HG03457 (cell line): ENCODE data around the gene CAMK2B.
"Not testable (repeated sequence)": the region's sequence is repeated elsewhere in the genome, so short reads cannot be mapped to it uniquely, and the experiment has no call there.

Source experiments
- ATAC-seq: cut with Tn5 transposase; IDR thresholded peaks from one replicate; pipeline ENCODE4 v1.9.1; 2021; ENCODE audit warnings: moderate number of reproducible peaks; ENCODE audit not compliant: unreplicated experiment

CAMK2B gene

GRCh38 chr7:44218418-44219201, 106.8 kb downstream of the CAMK2B start:
- no peak for ATAC-seq

- ATAC-seq = no peak
Observed at GRCh38 chr7:44217852-44218402, 107.5 kb downstream of the CAMK2B start.

- no peak for ATAC-seq
Observed at GRCh38 chr7:44217223-44217714, 108.1 kb downstream of the CAMK2B start.

GRCh38 chr7:44216521-44217222, 108.7 kb downstream of the CAMK2B start:
- ATAC-seq = no peak

GRCh38 chr7:44216019-44216418, 109.4 kb downstream of the CAMK2B start:
- ATAC-seq = no peak

GRCh38 chr7:44215531-44215930, 109.9 kb downstream of the CAMK2B start:
- no peak for ATAC-seq

GRCh38 chr7:44213877-44214388, 111.5 kb downstream of the CAMK2B start:
- ATAC-seq = no peak

GRCh38 chr7:44213206-44213876, 112.1 kb downstream of the CAMK2B start:
- no peak for ATAC-seq

GRCh38 chr7:44212581-44213184, 112.7 kb downstream of the CAMK2B start:
- ATAC-seq = no peak

- ATAC-seq = no peak
Observed at GRCh38 chr7:44212018-44212417, 113.4 kb downstream of the CAMK2B start.

- no peak for ATAC-seq
Observed at GRCh38 chr7:44211126-44211675, 114.2 kb downstream of the CAMK2B start.

GRCh38 chr7:44210107-44210506, 115.3 kb downstream of the CAMK2B start:
- no peak for ATAC-seq

GRCh38 chr7:44208085-44208484, 117.3 kb downstream of the CAMK2B start:
- no peak for ATAC-seq

GRCh38 chr7:44206008-44206407, 119.4 kb downstream of the CAMK2B start:
- no peak for ATAC-seq

GRCh38 chr7:44201813-44202212, 123.6 kb downstream of the CAMK2B start:
- no peak for ATAC-seq

- peak; percentile 96 for ATAC-seq
Observed at GRCh38 chr7:44200699-44201461, 124.5 kb downstream of the CAMK2B start, which contains the start of gene YKT6. Gene YKT6, plus strand, starts transcription at chr7:44200978. Its CDS starts 158 bp downstream, at chr7:44201136.

- ATAC-seq = not testable (repeated sequence)
Observed at GRCh38 chr7:44200163-44200562, 125.2 kb downstream of the CAMK2B start.

- ATAC-seq = no peak
Observed at GRCh38 chr7:44197474-44197873, 127.9 kb downstream of the CAMK2B start.

GRCh38 chr7:44196450-44196872, 128.9 kb downstream of the CAMK2B start:
- no peak for ATAC-seq
